ENCODE measurements around the gene SPATA33.
A peak's percentile ranks its signal among the peaks of the same experiment; 100 is the strongest.

The SPATA33 gene

GRCh38 chr16:89646906-89647305 is 10.7 kb upstream of the SPATA33 start:
- Histone ChIP-seq H3K27me3 (no peaks in the 10 kb centered on the region), H3K4me3 (no peak overlapping the region), H3K9me3 (no peaks in the 10 kb centered on the region), H3K27ac (no peak overlapping the region), H3K4me1 (no peaks in the 10 kb centered on the region), H3K36me3 (peaks cover 37 to 76% (median 60%) of the 10 kb centered on the region in 3 donors)
- TF ChIP-seq CTCF (IDR thresholded peaks at IDR 0.05): no peak
- intact Hi-C loops (cut with DNase I; ENCODE audit: low total_unique reads): no loop called here
- DNase-seq: no peak

- Histone ChIP-seq H3K27me3 (no peaks in the 10 kb centered on the region), H3K9me3 (no peaks in the 10 kb centered on the region), H3K36me3 (peaks cover 13 to 56% (median 40%) of the 10 kb centered on the region in 3 donors), H3K27ac (no peak overlapping the region), H3K4me3 (no peak overlapping the region), H3K4me1 (peaks cover 0 to 8% (median 4%) of the 10 kb centered on the region in 4 donors)
- DNase-seq: no peak
- no peak for TF ChIP-seq CTCF (IDR thresholded peaks at IDR 0.05)
- intact Hi-C loops (cut with DNase I; ENCODE audit: low total_unique reads): no loop called here
Measured at GRCh38 chr16:89651584-89651983, 6.1 kb upstream of the SPATA33 start.

- Histone ChIP-seq H3K27ac (no peak overlapping the region), H3K36me3 (peaks cover 0 to 40% (median 27%) of the 10 kb centered on the region in 3 donors), H3K27me3 (no peaks in the 10 kb centered on the region), H3K4me1 (peaks cover 0 to 20% (median 15%) of the 10 kb centered on the region in 4 donors), H3K4me3 (no peak overlapping the region), H3K9me3 (no peaks in the 10 kb centered on the region)
- TF ChIP-seq CTCF (IDR thresholded peaks at IDR 0.05): no peak
- intact Hi-C loops (cut with DNase I; ENCODE audit: low total_unique reads): no loop called here
- DNase-seq: no peak
Measured at GRCh38 chr16:89653656-89654295, 3.9 kb upstream of the SPATA33 start.

- Histone ChIP-seq H3K4me1 (peaks cover 0 to 25% (median 20%) of the 10 kb centered on the region in 4 donors), H3K36me3 (peaks cover 0 to 31% (median 15%) of the 10 kb centered on the region in 3 donors), H3K9me3 (no peaks in the 10 kb centered on the region), H3K4me3 (no peak overlapping the region), H3K27ac (no peak overlapping the region), H3K27me3 (no peaks in the 10 kb centered on the region)
- TF ChIP-seq CTCF (IDR thresholded peaks at IDR 0.05): no peak
- no peak for DNase-seq
- intact Hi-C loops (cut with DNase I; ENCODE audit: low total_unique reads): no loop called here
Measured at GRCh38 chr16:89655062-89655643, 2.5 kb upstream of the SPATA33 start.

- intact Hi-C loops (cut with DNase I; ENCODE audit: low total_unique reads): no loop called here
- peak overlapping the region; percentile 78 to 89 for H3K4me3 ChIP-seq
- H3K9me3 ChIP-seq: no peaks in the 10 kb centered on the region
- TF ChIP-seq CTCF (IDR thresholded peaks at IDR 0.05): no peak
- peak overlapping the region; percentile 82 for H3K27ac ChIP-seq
- no peak for DNase-seq
- H3K27me3 ChIP-seq: no peaks in the 10 kb centered on the region
- peaks cover 0 to 31% (median 7%) of the 10 kb centered on the region in 3 donors for H3K36me3 ChIP-seq
- peaks cover 0 to 25% (median 20%) of the 10 kb centered on the region in 4 donors for H3K4me1 ChIP-seq
Measured at GRCh38 chr16:89656435-89657121, 1.1 kb upstream of the SPATA33 start.

Measured in tibial artery (tissue), 4 donors.